ENCODE measurements around the gene SETDB1.

SETDB1 gene

GRCh38 chr1:150967936-150968335 lies 41.8 kb downstream of the SETDB1 start:
- DNase-seq (ENCODE audit: low spot score) (no peak), ATAC-seq (ENCODE audit: low read depth) (no peak)
- H3K4me1 ChIP-seq (ENCODE audit: insufficient read depth, poor library complexity, severe bottlenecking) = peaks cover 15% of the 10 kb centered on the region
- no peaks in the 10 kb centered on the region for H3K9me3 ChIP-seq (ENCODE audit: severe bottlenecking)
- peaks cover 72% of the 10 kb centered on the region for H3K36me3 ChIP-seq (ENCODE audit: low read depth)
- TF ChIP-seq CTCF (IDR thresholded peaks at IDR 0.05; ENCODE audit: poor library complexity, severe bottlenecking) = no peak
- no peak overlapping the region for H3K4me3 ChIP-seq (ENCODE audit: severe bottlenecking)
- H3K27ac ChIP-seq (ENCODE audit: poor library complexity, severe bottlenecking) = no peak overlapping the region
- H3K27me3 ChIP-seq (ENCODE audit: insufficient read depth, poor library complexity, severe bottlenecking) = no peaks in the 10 kb centered on the region

GRCh38 chr1:150968491-150968890 lies 42.3 kb downstream of the SETDB1 start:
- no peak for TF ChIP-seq CTCF (IDR thresholded peaks at IDR 0.05; ENCODE audit: poor library complexity, severe bottlenecking)
- Histone ChIP-seq H3K36me3 (ENCODE audit: low read depth) (peaks cover 67% of the 10 kb centered on the region), H3K4me3 (ENCODE audit: severe bottlenecking) (no peak overlapping the region), H3K27me3 (ENCODE audit: insufficient read depth, poor library complexity, severe bottlenecking) (no peaks in the 10 kb centered on the region), H3K9me3 (ENCODE audit: severe bottlenecking) (no peaks in the 10 kb centered on the region), H3K4me1 (ENCODE audit: insufficient read depth, poor library complexity, severe bottlenecking) (peaks cover 15% of the 10 kb centered on the region), H3K27ac (ENCODE audit: poor library complexity, severe bottlenecking) (no peak overlapping the region)
- no peak for DNase-seq (ENCODE audit: low spot score)
- no peak for ATAC-seq (ENCODE audit: low read depth)

- Histone ChIP-seq H3K4me3 (ENCODE audit: severe bottlenecking) (no peak overlapping the region), H3K9me3 (ENCODE audit: severe bottlenecking) (no peaks in the 10 kb centered on the region), H3K36me3 (ENCODE audit: low read depth) (peaks cover 56% of the 10 kb centered on the region), H3K27ac (ENCODE audit: poor library complexity, severe bottlenecking) (no peak overlapping the region), H3K4me1 (ENCODE audit: insufficient read depth, poor library complexity, severe bottlenecking) (peaks cover 15% of the 10 kb centered on the region), H3K27me3 (ENCODE audit: insufficient read depth, poor library complexity, severe bottlenecking) (no peaks in the 10 kb centered on the region)
- DNase-seq (ENCODE audit: low spot score) (no peak), ATAC-seq (ENCODE audit: low read depth) (no peak)
- TF ChIP-seq CTCF (IDR thresholded peaks at IDR 0.05; ENCODE audit: poor library complexity, severe bottlenecking) = no peak
Observed at GRCh38 chr1:150969626-150970025, 43.5 kb downstream of the SETDB1 start.

- no peaks in the 10 kb centered on the region for H3K9me3 ChIP-seq (ENCODE audit: severe bottlenecking)
- no peak overlapping the region for H3K4me3 ChIP-seq (ENCODE audit: severe bottlenecking)
- DNase-seq (ENCODE audit: low spot score) (no peak), ATAC-seq (ENCODE audit: low read depth) (no peak)
- no peak overlapping the region for H3K27ac ChIP-seq (ENCODE audit: poor library complexity, severe bottlenecking)
- H3K27me3 ChIP-seq (ENCODE audit: insufficient read depth, poor library complexity, severe bottlenecking) = no peaks in the 10 kb centered on the region
- peaks cover 15% of the 10 kb centered on the region for H3K4me1 ChIP-seq (ENCODE audit: insufficient read depth, poor library complexity, severe bottlenecking)
- H3K36me3 ChIP-seq (ENCODE audit: low read depth) = peaks cover 44% of the 10 kb centered on the region
- no peak for TF ChIP-seq CTCF (IDR thresholded peaks at IDR 0.05; ENCODE audit: poor library complexity, severe bottlenecking)
Observed at GRCh38 chr1:150970808-150971582, 44.8 kb downstream of the SETDB1 start.

All from RWPE2 (cell line).